Hematopoietic multipotent progenitor cell treated with erythropoietin and hydrocortisone succinate and interleukin-3 and kit ligand, for 17 days (in vitro differentiated cells): ENCODE measurements around the gene TNNT2.
A peak's percentile ranks its signal among the peaks of the same experiment; 100 is the strongest.

ENCODE experiments used
- DNase-seq: peaks from one replicate; pipeline ENCODE4 v3.0.0-alpha.2; 2015; ENCODE audit warnings: low spot score

The TNNT2 gene

DNA sequence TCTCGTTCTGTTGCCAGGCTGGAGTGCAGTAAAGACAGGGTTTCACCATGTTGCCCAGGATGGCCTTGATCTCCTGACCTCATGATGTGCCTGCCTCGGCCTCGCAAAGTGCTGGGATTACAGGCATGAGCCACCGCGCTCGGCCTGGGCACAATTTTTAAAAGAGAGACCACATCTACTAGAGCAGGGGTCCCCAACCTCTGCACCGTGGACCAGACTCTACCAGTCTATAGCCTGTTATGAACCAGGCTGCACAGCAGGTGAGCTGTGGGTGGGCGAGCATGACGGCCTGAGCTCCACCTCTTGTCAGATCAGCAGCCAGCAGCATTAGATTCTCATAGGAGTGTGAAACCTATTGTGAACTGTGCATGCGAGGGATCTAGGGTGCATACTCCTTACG lies 20.8 kb downstream of the TNNT2 start:
- DNase-seq, result no peak

DNA sequence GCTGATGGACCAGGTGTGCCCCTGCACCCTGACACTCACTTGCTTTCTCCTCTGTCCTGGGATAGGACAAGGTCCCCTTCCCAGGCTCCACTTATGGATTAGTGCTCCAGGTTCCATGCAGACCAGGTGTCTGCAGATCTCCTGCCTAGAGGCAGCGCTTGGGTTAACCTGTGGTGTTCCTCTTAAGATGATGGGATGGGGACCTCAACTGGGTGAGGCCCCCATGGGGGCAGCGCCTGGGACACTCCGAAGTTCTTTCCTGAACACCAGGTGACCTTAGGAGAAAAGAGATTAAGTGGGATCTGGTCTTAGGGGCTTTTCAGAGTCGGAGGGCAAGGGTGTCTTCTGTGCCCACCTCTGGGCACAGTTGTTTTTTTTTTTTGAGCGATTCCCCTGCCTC lies 21.2 kb downstream of the TNNT2 start:
- no peak for DNase-seq

- no peak for DNase-seq
Observed at GRCh38 chr1:201355471-201355870, 22.0 kb downstream of the TNNT2 start.

DNA sequence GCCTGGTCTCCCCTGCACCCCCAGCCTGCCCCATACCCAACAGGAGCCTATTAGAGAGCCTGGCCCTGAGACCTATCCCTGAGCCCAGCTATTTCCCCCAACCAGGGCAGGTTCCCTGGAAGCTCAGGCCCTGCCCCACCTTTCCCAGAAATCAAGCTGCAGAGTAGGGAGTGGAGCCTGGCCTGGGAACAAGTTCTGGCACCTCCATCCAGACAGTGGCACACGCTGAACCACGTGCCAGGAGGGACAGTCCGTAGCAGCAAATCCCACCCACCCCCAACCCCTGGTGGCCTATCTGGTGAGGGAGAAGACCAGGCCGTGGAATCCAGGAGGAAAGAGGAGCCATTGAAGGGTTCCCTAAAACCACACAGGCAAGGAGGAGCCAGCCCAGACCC lies 22.6 kb downstream of the TNNT2 start:
- no peak for DNase-seq

DNA sequence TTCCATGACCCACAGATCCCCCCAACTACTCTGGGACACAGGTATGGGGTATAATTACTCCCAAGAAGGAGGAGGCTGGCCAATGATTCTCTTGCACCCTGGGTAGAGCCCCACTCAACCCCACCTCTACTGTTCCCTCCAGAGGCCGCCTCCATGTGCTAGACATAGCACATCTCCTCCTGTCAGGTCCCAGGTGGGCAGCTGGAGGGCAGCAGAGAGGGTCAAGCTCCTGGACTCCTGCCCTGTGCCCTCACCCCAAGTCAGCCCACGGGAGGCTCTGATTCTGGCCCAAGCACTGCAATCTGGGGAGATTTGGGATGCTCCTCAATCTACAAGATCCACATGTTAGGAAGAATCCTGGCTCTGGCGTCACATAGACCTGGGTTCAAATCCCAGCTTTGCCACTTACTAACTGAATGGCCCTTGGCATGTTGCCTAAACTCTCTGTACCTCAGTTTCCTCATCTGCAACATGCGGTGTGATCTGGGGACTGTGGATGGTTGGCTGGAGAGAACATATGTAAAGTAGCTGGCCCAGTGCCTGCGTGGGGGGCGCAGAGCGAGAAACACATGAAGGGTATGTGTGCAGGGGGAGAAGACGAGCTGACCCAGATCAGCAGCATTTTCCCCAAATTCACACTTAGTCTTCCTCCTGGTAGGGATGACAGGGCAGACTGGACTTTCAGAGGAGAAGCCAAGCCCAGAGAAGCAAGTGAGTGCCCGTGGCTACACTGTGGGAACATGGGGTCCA lies 23.2 kb downstream of the TNNT2 start:
- DNase-seq, result no peak

- no peak for DNase-seq
Observed at GRCh38 chr1:201353186-201353940, 24.1 kb downstream of the TNNT2 start.

GRCh38 chr1:201351617-201352016 lies 25.9 kb downstream of the TNNT2 start:
- no peak for DNase-seq

GRCh38 chr1:201350884-201351283 lies 26.6 kb downstream of the TNNT2 start:
- no peak for DNase-seq

- DNase-seq, result no peak
Observed at GRCh38 chr1:201350361-201350725, 27.1 kb downstream of the TNNT2 start.

DNA sequence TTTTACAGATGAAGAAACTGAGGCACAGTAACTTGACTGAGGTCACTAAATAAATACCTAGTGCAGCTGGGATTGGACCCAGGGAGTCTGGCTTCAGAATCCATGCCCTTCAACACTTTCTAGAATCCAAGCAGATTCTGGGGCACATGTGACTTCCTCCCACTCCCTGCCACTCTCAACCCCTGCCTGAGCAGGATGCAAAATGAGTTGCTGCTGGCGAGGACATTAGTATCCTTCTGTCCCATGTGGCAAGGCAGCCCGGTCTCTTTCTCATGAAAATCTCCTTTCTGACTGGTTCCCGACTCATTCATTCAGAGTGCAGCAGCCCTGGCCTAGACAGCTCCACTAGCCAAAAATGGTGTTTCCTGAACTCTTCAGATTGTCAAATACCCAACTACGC lies 28.4 kb downstream of the TNNT2 start:
- no peak for DNase-seq

GRCh38 chr1:201348211-201348566 lies 29.3 kb downstream of the TNNT2 start:
- peak; percentile 23 for DNase-seq

GRCh38 chr1:201347498-201348210 lies 29.8 kb downstream of the TNNT2 start:
- no peak for DNase-seq

DNA sequence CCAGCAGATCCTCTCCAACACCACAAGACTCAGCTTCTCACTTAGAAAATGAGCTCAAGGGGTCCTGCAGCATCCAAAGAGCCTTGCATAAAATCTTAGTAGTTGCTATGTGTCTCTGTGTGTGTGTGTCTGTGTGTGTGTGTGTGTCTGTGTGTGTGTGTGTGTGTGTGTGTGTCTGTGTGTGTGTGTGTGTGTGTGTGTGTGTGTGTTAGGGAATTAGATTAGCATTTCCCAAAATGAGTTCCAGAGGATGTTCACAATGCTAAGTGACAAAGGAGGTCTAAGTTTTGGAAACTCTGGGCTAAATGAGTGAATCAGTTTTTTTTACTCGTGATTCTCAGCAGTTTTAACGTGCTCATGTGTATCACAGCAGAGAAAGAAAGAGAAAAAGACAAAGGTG lies 30.5 kb downstream of the TNNT2 start:
- no peak for DNase-seq

DNA sequence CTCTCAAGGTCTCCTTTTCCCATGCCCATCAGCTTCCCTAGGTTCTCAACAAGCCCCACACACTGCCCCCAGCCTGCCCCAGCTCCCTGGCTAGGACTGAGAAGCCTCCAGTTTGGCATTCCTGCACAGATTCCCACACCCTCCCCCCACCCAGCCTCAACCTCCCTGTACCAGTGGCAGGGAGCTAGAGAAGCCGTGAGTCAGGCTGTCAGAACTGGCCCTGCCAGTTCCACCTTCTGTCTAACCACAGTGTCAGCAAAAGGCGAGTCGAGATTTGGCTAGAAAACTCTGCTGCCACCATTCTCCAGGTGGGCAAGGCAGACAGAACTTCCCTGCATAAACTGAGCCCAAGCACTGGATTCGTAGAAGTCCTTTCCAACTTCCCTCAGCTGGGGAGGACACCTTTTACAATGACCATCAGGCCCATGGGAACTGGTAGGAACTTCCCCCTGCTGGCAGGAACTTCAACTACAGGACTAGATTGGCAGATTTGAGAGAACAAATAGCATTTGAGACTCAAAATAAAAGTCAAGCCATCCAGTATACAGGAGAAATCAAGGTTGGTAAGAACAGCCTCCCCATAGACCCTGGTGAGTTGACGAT lies 31.0 kb downstream of the TNNT2 start:
- peak; percentile 42 for DNase-seq

GRCh38 chr1:201345081-201345355 lies 32.5 kb downstream of the TNNT2 start:
- no peak for DNase-seq

GRCh38 chr1:201344206-201345080 lies 33.0 kb downstream of the TNNT2 start:
- DNase-seq, result no peak

DNA sequence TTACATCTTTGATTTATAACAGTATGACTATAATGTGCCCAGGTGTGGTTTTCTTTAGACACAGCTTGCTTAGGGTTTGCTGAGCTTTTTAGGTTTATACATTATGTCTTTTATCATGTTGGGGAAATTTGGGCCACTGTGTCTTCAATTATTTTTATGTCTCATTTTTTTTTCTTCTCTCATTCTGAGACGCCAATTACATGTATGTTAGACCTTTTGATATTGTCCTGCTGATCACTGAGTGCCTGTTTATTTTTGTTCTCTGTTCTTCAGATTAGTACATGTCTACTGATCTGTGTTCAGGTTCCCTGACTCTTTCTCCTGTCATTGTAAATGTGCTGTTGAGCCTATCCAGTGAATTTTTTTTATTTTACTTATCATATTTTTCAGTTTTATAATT lies 36.1 kb downstream of the TNNT2 start:
- DNase-seq, result no peak

DNA sequence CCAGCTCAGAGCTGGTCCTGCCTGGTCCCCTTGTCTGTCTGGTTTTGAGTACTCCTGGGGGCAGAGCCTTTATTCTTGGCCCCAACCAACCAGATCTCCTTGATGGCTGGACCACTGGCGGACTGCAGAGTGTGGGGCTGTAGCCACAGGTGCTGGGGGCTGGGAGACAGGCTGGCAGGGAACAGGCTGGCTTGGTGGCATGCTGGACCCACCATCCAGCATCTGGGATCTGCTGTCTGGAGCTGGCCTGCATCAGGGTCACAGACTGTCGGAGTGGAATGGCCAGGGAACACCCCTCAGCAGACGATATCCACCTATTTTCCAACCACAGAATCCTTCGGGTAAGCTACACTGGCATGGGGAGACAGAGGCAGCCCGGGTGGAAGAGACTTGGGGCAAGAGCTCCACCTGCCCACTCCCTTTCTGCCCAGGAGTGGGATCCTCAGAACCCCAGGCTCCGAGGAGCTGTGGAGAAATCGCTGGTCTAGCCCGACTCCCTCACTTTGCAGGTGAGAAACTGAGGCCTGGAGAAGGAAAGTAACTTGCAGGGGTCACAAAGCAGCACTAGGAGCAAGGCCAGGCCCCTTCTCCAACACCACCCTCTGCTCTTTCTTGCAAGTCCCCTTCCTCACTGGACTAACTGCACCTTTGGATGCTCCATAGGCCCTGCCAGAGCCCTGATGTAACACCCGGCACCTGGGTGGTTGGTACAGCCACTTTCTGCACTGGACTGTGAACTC lies 40.6 kb downstream of the TNNT2 start:
- DNase-seq, result no peak

DNA sequence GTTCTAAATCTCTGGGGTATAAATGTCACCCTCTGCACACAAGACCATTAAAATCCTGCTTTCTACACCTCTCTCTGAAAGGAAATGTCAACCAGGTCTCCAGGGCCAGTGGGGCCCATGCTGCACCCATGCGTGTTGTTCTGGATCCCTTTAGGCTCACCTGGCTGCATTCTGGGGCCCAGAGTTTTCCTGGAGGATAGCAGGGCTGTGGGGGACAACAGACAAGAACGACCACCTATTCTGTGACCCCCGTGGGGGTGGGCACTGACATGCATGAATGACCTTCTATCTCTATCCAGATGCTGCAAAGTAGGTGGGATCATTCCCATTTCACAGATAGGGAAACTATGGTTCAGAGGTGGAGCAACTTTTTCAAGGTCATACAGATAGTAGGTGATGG lies 41.6 kb downstream of the TNNT2 start:
- no peak for DNase-seq

GRCh38 chr1:201335174-201335870 lies 42.2 kb downstream of the TNNT2 start:
- no peak for DNase-seq
